ENCODE results near the gene MAD2L2. TPM values are rescaled to one million over a fixed set of nuclear protein-coding genes. Genes with fewer than 3 reads are reported as not detected.
A peak's percentile ranks its signal among the peaks of the same experiment; 100 is the strongest.

MAD2L2 gene
- polyA plus RNA-seq, 3 donors, result 50.4 to 71.3 (median 57.8) TPM

GRCh38 chr1:11725616-11726015 lies 44.7 kb upstream of the MAD2L2 start:
- peak overlapping the region; percentile 57 to 78 for H3K4me3 Mint-ChIP-seq
- WGBS (ENCODE audit: insufficient coverage), result 0% methylated on average over 4 of the region's 5 CpGs
- peak overlapping the region; percentile 62 for H3K4me2 ChIP-seq (replicated peaks; ENCODE audit: extremely low read depth, low read length, poor library complexity, severe bottlenecking)

GRCh38 chr1:11722538-11722937 lies 41.6 kb upstream of the MAD2L2 start:
- Mint-ChIP-seq H3K27me3 (ENCODE audit: low read depth in 3 of 3) (peaks cover 0 to 3% (median 0%) of the 10 kb centered on the region in 3 donors), H3K9me3 (peaks cover 0 to 4% (median 0%) of the 10 kb centered on the region in 7 donors), H3K27ac (peak overlapping the region in 1 of 7 donors; percentile 48), H3K4me1 (peaks cover 70% of the 10 kb centered on the region), H3K36me3 (peaks cover 0 to 3% of the 10 kb centered on the region in 2 donors), H3K4me3 (no peak overlapping the region)
- DNase-seq, result no peak
- Histone ChIP-seq H3K4me3 (replicated peaks in 1 of 3; ENCODE audit: low read depth in 2 of 3, low read length in 3 of 3) (no peak overlapping the region), H4K20me1 (ENCODE audit: insufficient read depth, low read length) (no peaks in the 10 kb centered on the region), H3K9ac (ENCODE audit: insufficient read depth, low read length, poor library complexity, severe bottlenecking) (no peak overlapping the region), H2AFZ (ENCODE audit: insufficient read depth, low read depth, low read length, poor library complexity, severe bottlenecking) (no peak overlapping the region), H3K27me3 (ENCODE audit: control insufficient read depth in 2 of 2, insufficient read depth in 2 of 2, low read length in 2 of 2) (no peaks in the 10 kb centered on the region), H3K9me3 (replicated peaks in 1 of 2; ENCODE audit: control insufficient read depth in 1 of 2, insufficient read depth in 1 of 2, low read length in 2 of 2) (no peaks in the 10 kb centered on the region), H3K36me3 (replicated peaks in 1 of 2; ENCODE audit: control insufficient read depth in 1 of 2, insufficient read depth in 2 of 2, low read length in 2 of 2) (no peaks in the 10 kb centered on the region), H3K79me2 (ENCODE audit: insufficient read depth, low read length) (peaks cover 16% of the 10 kb centered on the region), H3K27ac (ENCODE audit: low read depth in 1 of 2, low read length in 2 of 2) (no peak overlapping the region), H3K4me1 (ENCODE audit: control insufficient read depth in 1 of 2, insufficient read depth in 2 of 2, low read length in 2 of 2) (peaks cover 63 to 71% of the 10 kb centered on the region in 2 donors), H3K4me2 (replicated peaks; ENCODE audit: extremely low read depth, low read length, poor library complexity, severe bottlenecking) (no peak overlapping the region)
- WGBS (ENCODE audit: insufficient coverage), result 92% methylated on average over 2 of the region's 2 CpGs
- TF ChIP-seq CTCF (IDR thresholded peaks at IDR 0.05), result no peak
- intact Hi-C loops (cut with micrococcal nuclease), result loop anchor here in 1 of 2 donors (5.0 kb wide), 1 partner anchor 60 kb away; the partner anchor contains the start of gene FBXO6

More at GRCh38 chr1:11725616-11726015, 44.7 kb upstream of the MAD2L2 start:
- intact Hi-C loops (cut with micrococcal nuclease), result no loop called here
- Mint-ChIP-seq H3K4me1 (peaks cover 79% of the 10 kb centered on the region), H3K9me3 (peaks cover 0 to 5% (median 0%) of the 10 kb centered on the region in 7 donors), H3K36me3 (peaks cover 0 to 3% of the 10 kb centered on the region in 2 donors), H3K27me3 (ENCODE audit: low read depth in 3 of 3) (peaks cover 0 to 3% (median 2%) of the 10 kb centered on the region in 3 donors), H3K27ac (peak overlapping the region; percentile 90 to 98 (median 95))
- no peak overlapping the region for H3K9ac ChIP-seq (ENCODE audit: insufficient read depth, low read length, poor library complexity, severe bottlenecking)
- no peak for TF ChIP-seq CTCF (IDR thresholded peaks at IDR 0.05)
- no peaks in the 10 kb centered on the region for H3K27me3 ChIP-seq (ENCODE audit: control insufficient read depth in 2 of 2, insufficient read depth in 2 of 2, low read length in 2 of 2)
- peaks cover 70 to 78% of the 10 kb centered on the region in 2 donors for H3K4me1 ChIP-seq (ENCODE audit: control insufficient read depth in 1 of 2, insufficient read depth in 2 of 2, low read length in 2 of 2)
- no peaks in the 10 kb centered on the region for H4K20me1 ChIP-seq (ENCODE audit: insufficient read depth, low read length)
- no peak overlapping the region for H2AFZ ChIP-seq (ENCODE audit: insufficient read depth, low read depth, low read length, poor library complexity, severe bottlenecking)
- H3K27ac ChIP-seq (ENCODE audit: low read depth in 1 of 2, low read length in 2 of 2), result peak overlapping the region; percentile 76 to 84
- H3K36me3 ChIP-seq (replicated peaks in 1 of 2; ENCODE audit: control insufficient read depth in 1 of 2, insufficient read depth in 2 of 2, low read length in 2 of 2), result no peaks in the 10 kb centered on the region
- peak; percentile 69 to 91 (median 82) for DNase-seq
- H3K79me2 ChIP-seq (ENCODE audit: insufficient read depth, low read length), result peaks cover 9% of the 10 kb centered on the region
- no peaks in the 10 kb centered on the region for H3K9me3 ChIP-seq (replicated peaks in 1 of 2; ENCODE audit: control insufficient read depth in 1 of 2, insufficient read depth in 1 of 2, low read length in 2 of 2)
- H3K4me3 ChIP-seq (replicated peaks in 1 of 3; ENCODE audit: low read depth in 2 of 3, low read length in 3 of 3), result peak overlapping the region in 1 of 3 experiments; percentile 54
